ENCODE measurements around the gene LST1.
"Not testable (repeated sequence)": the region's sequence is repeated elsewhere in the genome, so short reads cannot be mapped to it uniquely, and the experiment has no call there.

The LST1 gene

GRCh38 chr6:31580807-31581433, 5.2 kb upstream of the LST1 start:
- peak; percentile 30 for DNase-seq (ENCODE audit: low read depth, low spot score)

GRCh38 chr6:31581434-31582229, 4.4 kb upstream of the LST1 start:
- DNase-seq (ENCODE audit: low read depth, low spot score) = no peak

GRCh38 chr6:31582230-31582643, 3.8 kb upstream of the LST1 start, which contains the start of gene LTB:
LTB (minus strand) TSS chr6:31582424; CDS start chr6:31582417, 7 bp downstream.
- DNase-seq (ENCODE audit: low read depth, low spot score) = no peak

- no peak for DNase-seq (ENCODE audit: low read depth, low spot score)
Measured at GRCh38 chr6:31585491-31585890, 586 bp upstream of the LST1 start.

- no peak for DNase-seq (ENCODE audit: low read depth, low spot score)
Measured at GRCh38 chr6:31586599-31587281, 663 bp downstream of the LST1 start.

- DNase-seq (ENCODE audit: low read depth, low spot score) = no peak
Measured at GRCh38 chr6:31587791-31588777, 2.0 kb downstream of the LST1 start.

GRCh38 chr6:31588871-31589650, 3.0 kb downstream of the LST1 start:
- no peak for DNase-seq (ENCODE audit: low read depth, low spot score)

GRCh38 chr6:31590691-31591090, 4.6 kb downstream of the LST1 start:
- not testable (repeated sequence) for DNase-seq (ENCODE audit: low read depth, low spot score)

- no peak for DNase-seq (ENCODE audit: low read depth, low spot score)
Measured at GRCh38 chr6:31592396-31592771, 6.3 kb downstream of the LST1 start.

- no peak for DNase-seq (ENCODE audit: low read depth, low spot score)
Measured at GRCh38 chr6:31597006-31597405, 10.9 kb downstream of the LST1 start.

GRCh38 chr6:31607317-31607716, 21.2 kb downstream of the LST1 start:
- DNase-seq (ENCODE audit: low read depth, low spot score) = no peak

GRCh38 chr6:31609519-31610406, 23.7 kb downstream of the LST1 start:
- DNase-seq (ENCODE audit: low read depth, low spot score) = no peak

- no peak for DNase-seq (ENCODE audit: low read depth, low spot score)
Measured at GRCh38 chr6:31610968-31611367, 24.9 kb downstream of the LST1 start.

GRCh38 chr6:31614075-31614619, 28.1 kb downstream of the LST1 start:
- no peak for DNase-seq (ENCODE audit: low read depth, low spot score)

GRCh38 chr6:31614684-31615578, 28.9 kb downstream of the LST1 start, which contains the start of gene AIF1:
AIF1 (plus strand) TSS chr6:31615234; CDS start chr6:31615330, 96 bp downstream.
- no peak for DNase-seq (ENCODE audit: low read depth, low spot score)

- no peak for DNase-seq (ENCODE audit: low read depth, low spot score)
Measured at GRCh38 chr6:31615748-31616147, 29.7 kb downstream of the LST1 start.

GRCh38 chr6:31617010-31617409, 30.9 kb downstream of the LST1 start:
- DNase-seq (ENCODE audit: low read depth, low spot score) = no peak
